ENCODE results near the gene AMBP.

The AMBP gene

GRCh38 chr9:114034661-114035062 is 43.4 kb downstream of the AMBP start:
- no peaks in the 10 kb centered on the region for H3F3A ChIP-seq (ENCODE audit: insufficient read depth, low read length)
- no peak overlapping the region for H3K4me2 ChIP-seq (ENCODE audit: low read depth, low read length)
- no peaks in the 10 kb centered on the region for H3K79me2 ChIP-seq (ENCODE audit: low read length)
- no peak for DNase-seq
- no peaks in the 10 kb centered on the region for H3K9me3 ChIP-seq (replicated peaks; ENCODE audit: insufficient read depth, low read length)
- H2AFZ ChIP-seq (ENCODE audit: low read length), result no peak overlapping the region
- H3K36me3 ChIP-seq (replicated peaks; ENCODE audit: insufficient read depth, low read length), result no peaks in the 10 kb centered on the region
- no peak for TF ChIP-seq EZH2phosphoT487 (IDR thresholded peaks at IDR 0.05; ENCODE audit: low read length)
- TF ChIP-seq EZH2 (optimal IDR thresholded peaks at IDR 0.05; ENCODE audit: low read depth, low read length), result no peak
- TF ChIP-seq CTCF (IDR thresholded peaks at IDR 0.05; ENCODE audit: low read length), result no peak
- H3K9ac ChIP-seq (ENCODE audit: low read length), result no peak overlapping the region
- no peak overlapping the region for H3K27ac ChIP-seq (ENCODE audit: low read length)
- H4K20me1 ChIP-seq (ENCODE audit: insufficient read depth, low read length), result no peaks in the 10 kb centered on the region
- H3K9me2 ChIP-seq (replicated peaks; ENCODE audit: insufficient read depth, low read length), result no peaks in the 10 kb centered on the region
- no peaks in the 10 kb centered on the region for H3K4me1 ChIP-seq (ENCODE audit: low read length)
- no peaks in the 10 kb centered on the region for H3K27me3 ChIP-seq (replicated peaks; ENCODE audit: insufficient read depth, low read length)
- no peak overlapping the region for H3K4me3 ChIP-seq (ENCODE audit: low read length)

- H3K79me2 ChIP-seq (ENCODE audit: low read length), result no peaks in the 10 kb centered on the region
- H3K9ac ChIP-seq (ENCODE audit: low read length), result no peak overlapping the region
These were observed 43.9 kb downstream of the AMBP start for GRCh38 chr9:114034196-114034595.

GRCh38 chr9:114033397-114034103 is 44.5 kb downstream of the AMBP start:
- no peak for DNase-seq
- Histone ChIP-seq H3K79me2 (ENCODE audit: low read length) (no peaks in the 10 kb centered on the region), H3K36me3 (replicated peaks; ENCODE audit: insufficient read depth, low read length) (no peaks in the 10 kb centered on the region)

More at GRCh38 chr9:114034196-114034595, 43.9 kb downstream of the AMBP start:
- no peak for DNase-seq
- no peak for TF ChIP-seq EZH2phosphoT487 (IDR thresholded peaks at IDR 0.05; ENCODE audit: low read length)
- no peak for TF ChIP-seq CTCF (IDR thresholded peaks at IDR 0.05; ENCODE audit: low read length)
- no peak for TF ChIP-seq EZH2 (optimal IDR thresholded peaks at IDR 0.05; ENCODE audit: low read depth, low read length)
- Histone ChIP-seq H3K9me2 (replicated peaks; ENCODE audit: insufficient read depth, low read length) (no peaks in the 10 kb centered on the region), H3K4me2 (ENCODE audit: low read depth, low read length) (no peak overlapping the region), H4K20me1 (ENCODE audit: insufficient read depth, low read length) (no peaks in the 10 kb centered on the region), H3K27me3 (replicated peaks; ENCODE audit: insufficient read depth, low read length) (no peaks in the 10 kb centered on the region), H3K4me1 (ENCODE audit: low read length) (no peaks in the 10 kb centered on the region), H3F3A (ENCODE audit: insufficient read depth, low read length) (no peaks in the 10 kb centered on the region), H3K27ac (ENCODE audit: low read length) (no peak overlapping the region), H3K36me3 (replicated peaks; ENCODE audit: insufficient read depth, low read length) (no peaks in the 10 kb centered on the region), H2AFZ (ENCODE audit: low read length) (no peak overlapping the region), H3K4me3 (ENCODE audit: low read length) (no peak overlapping the region), H3K9me3 (replicated peaks; ENCODE audit: insufficient read depth, low read length) (no peaks in the 10 kb centered on the region)

More at GRCh38 chr9:114033397-114034103, 44.5 kb downstream of the AMBP start:
- no peaks in the 10 kb centered on the region for H3F3A ChIP-seq (ENCODE audit: insufficient read depth, low read length)
- H3K4me2 ChIP-seq (ENCODE audit: low read depth, low read length), result no peak overlapping the region
- H4K20me1 ChIP-seq (ENCODE audit: insufficient read depth, low read length), result no peaks in the 10 kb centered on the region
- no peaks in the 10 kb centered on the region for H3K9me2 ChIP-seq (replicated peaks; ENCODE audit: insufficient read depth, low read length)
- no peak overlapping the region for H3K9ac ChIP-seq (ENCODE audit: low read length)
- no peak overlapping the region for H3K4me3 ChIP-seq (ENCODE audit: low read length)
- H3K9me3 ChIP-seq (replicated peaks; ENCODE audit: insufficient read depth, low read length), result no peaks in the 10 kb centered on the region
- H3K27me3 ChIP-seq (replicated peaks; ENCODE audit: insufficient read depth, low read length), result no peaks in the 10 kb centered on the region
- H3K27ac ChIP-seq (ENCODE audit: low read length), result no peak overlapping the region
- no peaks in the 10 kb centered on the region for H3K4me1 ChIP-seq (ENCODE audit: low read length)
- H2AFZ ChIP-seq (ENCODE audit: low read length), result no peak overlapping the region
- TF ChIP-seq EZH2phosphoT487 (IDR thresholded peaks at IDR 0.05; ENCODE audit: low read length) (no peak), CTCF (IDR thresholded peaks at IDR 0.05; ENCODE audit: low read length) (peak; percentile 37)

Measured in MM.1S (cell line).